Aorta (tissue), 5 donors: ENCODE results near the gene TIMM8A. TPM values are rescaled to one million over a fixed set of nuclear protein-coding genes. Genes with fewer than 3 reads are reported as not detected.
A peak's percentile ranks its signal among the peaks of the same experiment; 100 is the strongest.

Source experiments
- ATAC-seq: fragments of 200-7000 bp; cut with Tn5 transposase; one replicate; pipeline ENCODE4 v1.9.1; 2022; ENCODE audit warnings: moderate library complexity; ENCODE audit not compliant: low FRiP score
- DNase-seq, 2 donors: peaks; one replicate each; pipeline ENCODE4 v3.0.0-alpha.2; 2020
- H3K27ac ChIP-seq, 2 donors: one replicate each; pipeline ENCODE4 v1.5.1; 2013; ENCODE audit warnings: low read length in 2 of 2, mild to moderate bottlenecking in 2 of 2, moderate library complexity in 2 of 2, control low read depth in 1 of 2, inconsistent platforms in 1 of 2, low read depth in 1 of 2
- H3K27me3 ChIP-seq, 2 donors: one replicate each; pipeline ENCODE4 v1.6.1; 2013; ENCODE audit warnings: control low read depth in 1 of 2, low read length in 1 of 2, mild to moderate bottlenecking in 1 of 2, moderate library complexity in 1 of 2; ENCODE audit not compliant: insufficient read depth in 2 of 2, control insufficient read depth in 1 of 2
- H3K36me3 ChIP-seq, 2 donors: one replicate each; pipeline ENCODE4 v1.6.1; 2013; ENCODE audit warnings: control low read depth in 1 of 2, low read length in 1 of 2, mild to moderate bottlenecking in 1 of 2; ENCODE audit not compliant: insufficient read depth in 2 of 2, control insufficient read depth in 1 of 2
- H3K4me1 ChIP-seq, 2 donors: one replicate each; pipeline ENCODE4 v1.6.1; 2013; ENCODE audit warnings: low read length in 2 of 2, control low read depth in 1 of 2, mild to moderate bottlenecking in 1 of 2, moderate library complexity in 1 of 2; ENCODE audit not compliant: insufficient read depth in 2 of 2, control insufficient read depth in 1 of 2
- H3K4me3 ChIP-seq, 2 donors: one replicate each; pipeline ENCODE4 v1.5.1; 2013; ENCODE audit warnings: low read length in 2 of 2, control low read depth in 1 of 2, mild to moderate bottlenecking in 1 of 2
- H3K9me3 ChIP-seq: one replicate; pipeline ENCODE4 v1.6.1; 2013; ENCODE audit warnings: mild to moderate bottlenecking, low read length; ENCODE audit not compliant: control insufficient read depth
- WGBS, 2 donors: extraction: QIAGEN DNeasy Blood & Tissue Kit; methylation state at CpG; one replicate each; pipeline ENCODE4 v1.1.7; 2013; 5-methylcytosine and 5-hydroxymethylcytosine counted together
- intact Hi-C, 2 donors: fragments of 100-400 bp; cut with DNase I; formaldehyde crosslinking; loops; one replicate each; pipeline versions ENCODE4 v1.14.2 to v1.15.0; 2022
- long read RNA-seq, 2 donors: library from polyadenylated mRNA; unstranded; transcript quantifications; one replicate each; pipeline ENCODE4 v2.0.0, GENCODE V29; 2020 to 2021
- polyA plus RNA-seq, 2 donors: library from polyadenylated mRNA; stranded (reverse); fragments of 200-250 nt; gene quantifications; one replicate each; pipeline ENCODE4 v1.2.3, GENCODE V29; 2013
- total RNA-seq, 2 donors: library from RNA; stranded (reverse); fragmentation: NEBNext Ultra II Directional; extraction: Animal tissue kit (Norgen Biotek cat#: 25700); gene quantifications; one replicate each; pipeline ENCODE4 v1.2.1, GENCODE V29; 2021
- donor health status: healthy with polysubstance abuse.
- donor health status: Bipolar disorder and iron deficiency.
- donor health status: DM: no; HTN: no; CAD: no.
- donor health status: DM: no; HTN: no; CAD: no.
- donor health status: DM: yes; HTN: yes; CAD: no.

The TIMM8A gene
- total RNA-seq (1 to 10 TPM; 7.8 to 9.1 TPM), polyA plus RNA-seq (1 to 10 TPM; 3.1 to 7.6 TPM)
- long read RNA-seq, donor 1, partial matches to known transcripts: 0 of 4 reads
- long read RNA-seq, donor 1, other reads (novel, unspliced or antisense): 0 of 4 reads
- long read RNA-seq, donor 2: 0 reads

- H3K4me3 ChIP-seq: peak within 1 kb of the TSS; percentile 42 to 94
- DNase-seq: peak; percentile 85 to 91
- WGBS, 2 donors: 0 to 36% methylated on average over 53 to 55 of the region's 55 CpGs
- no peaks in the 10 kb centered on the region for H3K4me1 ChIP-seq
- H3K36me3 ChIP-seq: no peaks in the 10 kb centered on the region
- intact Hi-C loops: no loop called here
- peak within 1 kb of the TSS in 1 of 2 donors; percentile 81 for H3K27ac ChIP-seq
- peak; percentile 94 for ATAC-seq
- no peaks in the 10 kb centered on the region for H3K9me3 ChIP-seq
- H3K27me3 ChIP-seq: no peaks in the 10 kb centered on the region
Observed at GRCh38 chrX:101348452-101349192, at the start of gene TIMM8A. Gene TIMM8A, minus strand, starts transcription at chrX:101348742. Its CDS starts 78 bp downstream, at chrX:101348664.

- 32 to 36% methylated on average over 4 of the region's 4 CpGs for WGBS, 2 donors
Observed at GRCh38 chrX:101397779-101398178, 49.2 kb upstream of the TIMM8A start.

GRCh38 chrX:101395789-101396188 is 47.2 kb upstream of the TIMM8A start:
- 88 to 94% methylated on average over 1 of the region's 1 CpG for WGBS, 2 donors
- DNase-seq (no peak), ATAC-seq (no peak)
- Histone ChIP-seq H3K27ac (no peak overlapping the region), H3K9me3 (no peaks in the 10 kb centered on the region), H3K36me3 (no peaks in the 10 kb centered on the region), H3K4me3 (no peak overlapping the region), H3K27me3 (no peaks in the 10 kb centered on the region), H3K4me1 (no peaks in the 10 kb centered on the region)
- intact Hi-C loops: no loop called here

More at GRCh38 chrX:101397779-101398178, 49.2 kb upstream of the TIMM8A start:
- Histone ChIP-seq H3K9me3 (no peaks in the 10 kb centered on the region), H3K4me1 (no peaks in the 10 kb centered on the region), H3K27me3 (no peaks in the 10 kb centered on the region), H3K4me3 (no peak overlapping the region), H3K27ac (no peak overlapping the region), H3K36me3 (no peaks in the 10 kb centered on the region)
- DNase-seq: no peak
- no peak for ATAC-seq
- intact Hi-C loops: no loop called here

GRCh38 chrX:101394372-101394771 is 45.8 kb upstream of the TIMM8A start:
- H3K36me3 ChIP-seq: no peaks in the 10 kb centered on the region

GRCh38 chrX:101393530-101394305 is 45.2 kb upstream of the TIMM8A start:
- ATAC-seq (no peak), DNase-seq (no peak)
- intact Hi-C loops: no loop called here
- no peak overlapping the region for H3K27ac ChIP-seq
- no peaks in the 10 kb centered on the region for H3K9me3 ChIP-seq
- 81 to 84% methylated on average over 11 of the region's 11 CpGs for WGBS, 2 donors
- no peak overlapping the region for H3K4me3 ChIP-seq
- H3K36me3 ChIP-seq: no peaks in the 10 kb centered on the region
- no peaks in the 10 kb centered on the region for H3K4me1 ChIP-seq
- no peaks in the 10 kb centered on the region for H3K27me3 ChIP-seq

More at GRCh38 chrX:101394372-101394771, 45.8 kb upstream of the TIMM8A start:
- Histone ChIP-seq H3K9me3 (no peaks in the 10 kb centered on the region), H3K4me3 (no peak overlapping the region), H3K27me3 (no peaks in the 10 kb centered on the region), H3K4me1 (no peaks in the 10 kb centered on the region), H3K27ac (no peak overlapping the region)
- intact Hi-C loops: no loop called here
- DNase-seq (no peak), ATAC-seq (no peak)

- WGBS, 2 donors: 56 to 76% methylated on average over 6 of the region's 6 CpGs
- H3K4me1 ChIP-seq: no peaks in the 10 kb centered on the region
- no peaks in the 10 kb centered on the region for H3K9me3 ChIP-seq
- no peak overlapping the region for H3K4me3 ChIP-seq
- H3K27me3 ChIP-seq: no peaks in the 10 kb centered on the region
- DNase-seq (no peak), ATAC-seq (no peak)
- H3K36me3 ChIP-seq: no peaks in the 10 kb centered on the region
- intact Hi-C loops: no loop called here
- no peak overlapping the region for H3K27ac ChIP-seq
Observed at GRCh38 chrX:101391831-101392230, 43.3 kb upstream of the TIMM8A start.

GRCh38 chrX:101390664-101391525 is 42.4 kb upstream of the TIMM8A start, which contains the start of gene RPL36A:
Gene RPL36A, plus strand, starts transcription at chrX:101391011. Its CDS starts 33 bp downstream, at chrX:101391044.
- no peaks in the 10 kb centered on the region for H3K9me3 ChIP-seq
- H3K4me1 ChIP-seq: no peaks in the 10 kb centered on the region
- WGBS, 2 donors: 1 to 28% methylated on average over 46 to 47 of the region's 47 CpGs
- intact Hi-C loops: no loop called here
- DNase-seq: peak; percentile 91 to 94
- H3K36me3 ChIP-seq: no peaks in the 10 kb centered on the region
- peak within 1 kb of the TSS; percentile 22 to 43 for H3K4me3 ChIP-seq
- peak; percentile 95 for ATAC-seq
- H3K27me3 ChIP-seq: no peaks in the 10 kb centered on the region
- H3K27ac ChIP-seq: peak within 1 kb of the TSS in 1 of 2 donors; percentile 74

- DNase-seq (no peak), ATAC-seq (no peak)
- H3K4me3 ChIP-seq: no peak overlapping the region
- H3K27me3 ChIP-seq: no peaks in the 10 kb centered on the region
- 84 to 85% methylated on average over 3 of the region's 3 CpGs for WGBS, 2 donors
- no peak overlapping the region for H3K27ac ChIP-seq
- intact Hi-C loops: no loop called here
- H3K4me1 ChIP-seq: peaks cover 0 to 1% of the 10 kb centered on the region in 2 donors
- H3K9me3 ChIP-seq: no peaks in the 10 kb centered on the region
- no peaks in the 10 kb centered on the region for H3K36me3 ChIP-seq
Observed at GRCh38 chrX:101388604-101389003, 40.1 kb upstream of the TIMM8A start.
